GM18519 (cell line): ENCODE data around the gene TMEM63B.
"Not testable (repeated sequence)": the region's sequence is repeated elsewhere in the genome, so short reads cannot be mapped to it uniquely, and the experiment has no call there.

ENCODE experiments used
- ATAC-seq: cut with Tn5 transposase; IDR thresholded peaks from one replicate; pipeline ENCODE4 v1.9.1; 2021; ENCODE audit warnings: mild to moderate bottlenecking, moderate library complexity; ENCODE audit not compliant: unreplicated experiment, low FRiP score

The TMEM63B gene

DNA sequence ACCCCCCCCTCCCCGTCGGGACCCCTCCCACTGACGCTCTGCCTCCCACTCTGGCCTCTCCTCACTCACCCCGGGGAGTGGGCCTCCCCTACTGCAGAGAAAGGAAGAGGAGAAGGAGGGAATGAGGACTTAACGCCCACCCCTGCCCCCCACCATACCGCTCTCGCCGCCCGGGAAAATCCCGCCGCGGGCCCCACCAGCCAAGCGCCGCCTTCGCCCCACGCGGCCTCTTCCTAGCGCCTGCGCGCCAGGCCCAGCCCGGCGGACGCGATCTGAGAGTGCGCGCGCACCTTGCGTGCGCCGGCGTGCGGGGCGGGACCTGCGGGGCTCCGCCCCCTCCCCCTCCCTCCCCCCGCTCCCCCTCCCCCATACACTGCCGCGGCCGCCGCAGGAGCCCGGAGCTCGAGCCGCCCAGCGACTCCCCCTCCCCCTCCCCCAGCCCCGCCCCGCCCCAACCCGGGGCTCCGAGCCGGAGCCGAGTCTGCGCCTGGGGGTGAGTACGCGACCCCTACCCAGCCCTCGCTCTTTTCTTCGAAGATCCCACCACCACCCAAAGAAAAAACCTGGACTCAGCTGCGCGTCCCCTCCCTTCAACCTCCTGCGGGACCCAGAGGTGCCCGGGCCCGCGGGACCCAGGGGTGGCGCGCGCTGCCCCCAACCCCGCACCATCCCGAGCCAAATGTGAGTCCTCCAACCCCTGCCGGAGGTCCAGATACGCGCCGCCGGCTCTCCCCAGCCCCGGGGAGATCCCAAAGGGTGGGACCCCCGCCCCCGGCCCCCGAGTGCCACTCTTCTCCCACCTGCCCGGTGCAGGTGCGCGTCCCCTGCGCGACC lies at the start of gene TMEM63B, which contains the start of gene MRPL14:
TMEM63B (plus strand) TSS at position 369 of the 834 bp plus-strand sequence. CDS start 7,031 bp downstream, outside the sequence.
MRPL14 (minus strand) TSS at position 267 of the 834 bp plus-strand sequence. CDS start 10,841 bp downstream, outside the sequence.
- ATAC-seq, result peak; percentile 57

DNA sequence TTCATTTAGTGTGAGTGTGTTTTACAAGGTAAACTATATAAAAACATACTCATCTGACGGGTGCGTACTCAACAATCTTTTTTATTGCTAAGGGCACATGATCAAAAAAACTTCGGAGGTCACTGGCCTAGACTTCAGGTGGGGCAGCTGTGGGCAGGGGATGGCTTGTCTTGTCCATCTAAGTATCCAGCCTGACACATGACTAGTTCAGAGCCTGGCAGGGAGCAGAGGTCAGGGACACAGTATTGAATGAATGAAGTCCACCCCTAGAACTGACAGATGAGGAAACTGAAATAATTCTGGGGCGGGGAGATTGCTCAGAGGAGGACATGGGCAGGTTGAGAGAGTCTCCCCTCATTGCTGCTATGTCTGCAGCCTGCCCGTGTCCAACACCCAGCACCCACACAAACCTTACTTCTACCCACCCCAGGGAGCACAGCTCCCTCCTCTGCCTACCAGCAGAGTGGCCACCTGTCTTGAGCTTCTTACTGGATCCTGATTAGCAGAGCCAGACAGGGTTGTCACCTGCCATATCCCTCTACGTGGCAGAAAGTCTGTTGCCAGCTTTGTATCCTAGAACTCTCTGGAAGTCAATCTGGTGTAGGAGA lies 49.0 kb upstream of the TMEM63B start:
- no peak for ATAC-seq

DNA sequence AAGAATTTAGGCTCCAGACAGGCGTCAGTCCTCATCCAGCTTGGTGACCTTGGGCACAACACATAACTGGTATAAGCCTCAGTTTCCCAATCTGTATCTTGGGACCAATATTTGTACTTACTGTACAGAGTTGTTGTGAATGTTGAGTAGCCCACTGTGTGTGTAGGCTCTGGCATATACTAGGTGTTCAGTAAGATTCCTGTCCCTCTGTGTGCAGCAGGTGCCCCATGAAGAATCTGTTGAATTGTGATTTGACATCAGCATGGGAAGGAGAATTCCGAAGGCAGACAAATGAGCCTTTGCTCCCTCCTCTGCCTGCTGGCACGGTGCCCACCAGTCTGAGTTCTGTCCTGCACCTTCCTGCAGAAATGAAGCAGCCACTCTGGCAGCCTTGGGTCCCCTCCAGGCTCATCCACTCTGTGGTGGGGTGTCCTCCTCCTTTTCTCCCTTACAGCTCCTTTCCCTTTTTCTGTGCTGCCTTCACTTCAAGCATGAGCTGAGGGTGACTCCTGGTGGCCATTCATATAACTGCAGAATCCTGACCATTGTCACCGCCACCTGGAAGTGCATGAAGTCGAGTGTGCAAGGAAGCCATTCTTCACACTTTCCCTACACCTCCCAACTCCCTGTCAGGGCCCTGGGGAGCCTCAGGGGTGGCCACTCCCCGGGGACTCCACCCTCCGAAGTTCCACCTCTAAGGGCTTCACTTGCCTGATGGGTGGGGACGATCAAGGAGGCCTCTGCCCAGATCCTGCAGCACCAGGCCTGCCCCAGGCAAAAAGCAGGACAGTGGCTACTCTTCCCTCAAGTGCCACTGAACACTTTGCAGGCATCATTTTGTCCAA lies 48.3 kb upstream of the TMEM63B start:
- ATAC-seq, result no peak

DNA sequence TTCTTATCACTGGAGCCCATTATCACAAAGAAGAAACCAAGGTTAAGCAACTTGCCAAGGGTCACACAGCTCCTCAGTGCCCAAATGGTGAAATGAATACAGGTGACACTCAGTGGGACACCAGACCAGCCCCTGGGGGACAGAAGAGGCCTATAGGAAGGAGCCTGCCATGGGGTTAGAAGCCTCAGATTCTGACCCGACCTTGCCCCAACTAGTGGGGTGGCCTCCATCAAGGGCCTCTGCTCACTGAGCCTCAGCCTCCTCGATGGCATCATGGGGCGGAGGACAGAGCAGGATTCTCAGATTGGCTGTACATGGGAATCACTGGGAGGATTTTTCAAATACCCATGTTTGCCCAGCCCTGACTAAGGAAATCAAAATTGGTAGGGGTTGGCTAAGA lies 47.7 kb upstream of the TMEM63B start:
- no peak for ATAC-seq

DNA sequence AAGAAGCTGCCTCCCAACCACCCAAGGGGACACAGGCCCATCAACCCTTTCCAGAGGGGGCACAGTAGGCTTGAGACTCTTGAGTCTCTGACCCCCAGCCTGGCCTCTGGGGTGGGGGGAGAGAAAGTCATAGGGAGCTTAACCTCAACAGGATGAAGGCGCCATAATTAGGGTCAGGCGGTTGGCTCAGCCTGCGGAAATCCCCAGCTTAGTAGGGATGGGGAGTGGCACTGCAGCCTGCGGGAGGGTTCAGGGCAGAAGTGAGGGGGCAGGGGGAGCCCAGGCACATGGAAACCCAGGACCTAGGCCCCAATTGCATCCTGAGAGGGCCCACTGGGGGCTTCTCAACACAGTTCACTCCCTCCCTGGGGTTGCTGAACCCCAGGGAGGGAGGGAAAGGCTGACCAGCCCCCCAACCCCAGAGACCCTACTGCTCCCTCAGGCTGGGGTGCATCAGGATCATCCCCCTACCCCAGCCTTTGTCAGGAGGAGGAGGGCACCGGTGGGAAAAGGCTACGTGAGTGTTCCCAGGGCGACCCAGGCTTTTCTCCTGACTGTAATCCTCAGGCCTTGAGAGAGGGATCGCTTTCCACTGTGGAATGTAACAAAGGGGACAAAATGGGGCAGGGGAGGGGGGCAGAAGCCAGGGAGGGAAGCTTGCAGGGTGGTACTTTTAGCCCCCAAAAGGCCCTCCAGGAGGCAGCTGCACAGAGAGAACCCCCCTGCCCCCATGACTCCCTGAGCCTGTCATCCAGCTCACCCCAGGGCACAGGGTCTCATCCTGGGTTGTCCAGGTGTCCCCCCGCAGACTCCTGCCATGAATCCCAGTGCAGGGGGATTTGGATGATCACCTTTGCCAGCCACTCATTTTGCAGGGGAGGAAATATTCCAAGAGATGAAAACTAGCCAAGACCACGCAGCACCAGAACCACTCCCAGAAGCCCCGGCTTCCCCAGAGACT lies 46.5 kb upstream of the TMEM63B start:
- no peak for ATAC-seq

DNA sequence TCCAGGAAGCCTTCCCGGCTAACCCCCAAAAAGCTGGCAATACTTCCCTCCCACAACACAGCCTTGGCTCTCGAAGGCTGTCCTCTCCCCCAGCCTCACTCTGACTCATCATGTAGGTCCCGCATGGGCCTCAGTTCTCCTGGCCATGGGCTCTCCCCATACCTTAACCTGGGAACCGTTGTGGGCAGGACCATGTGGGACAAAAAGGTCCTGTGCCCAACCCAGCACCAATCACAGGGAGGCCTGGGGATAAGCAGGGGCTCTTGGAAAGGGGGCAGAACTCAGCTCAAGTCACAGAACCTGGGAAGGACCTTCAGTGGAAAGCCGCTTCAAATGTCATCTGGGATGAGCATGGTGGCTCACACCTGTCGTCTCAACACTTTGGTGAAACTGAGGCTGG lies 45.6 kb upstream of the TMEM63B start:
- ATAC-seq, result no peak

DNA sequence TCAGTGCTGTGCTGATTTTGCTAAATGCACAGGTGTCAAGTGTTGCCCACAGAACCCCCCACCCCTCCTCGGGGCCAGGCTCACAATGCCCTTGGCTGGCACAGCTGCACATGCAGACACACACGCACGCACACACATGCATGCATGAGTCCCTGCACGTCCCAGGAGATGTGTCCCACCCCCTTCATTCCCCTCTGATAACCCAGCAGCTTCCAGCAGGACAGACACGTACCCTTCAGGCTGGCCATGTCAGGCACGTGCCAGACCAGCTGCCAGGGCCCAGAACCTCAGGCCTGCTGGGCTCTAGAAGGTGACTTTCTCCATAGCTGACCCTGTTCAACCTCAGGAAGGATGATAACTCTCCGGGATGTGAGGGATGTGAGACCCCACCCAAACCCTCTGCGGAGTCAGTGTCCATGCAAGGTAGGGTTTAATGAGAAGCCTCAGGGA lies 44.5 kb upstream of the TMEM63B start:
- ATAC-seq, result no peak

DNA sequence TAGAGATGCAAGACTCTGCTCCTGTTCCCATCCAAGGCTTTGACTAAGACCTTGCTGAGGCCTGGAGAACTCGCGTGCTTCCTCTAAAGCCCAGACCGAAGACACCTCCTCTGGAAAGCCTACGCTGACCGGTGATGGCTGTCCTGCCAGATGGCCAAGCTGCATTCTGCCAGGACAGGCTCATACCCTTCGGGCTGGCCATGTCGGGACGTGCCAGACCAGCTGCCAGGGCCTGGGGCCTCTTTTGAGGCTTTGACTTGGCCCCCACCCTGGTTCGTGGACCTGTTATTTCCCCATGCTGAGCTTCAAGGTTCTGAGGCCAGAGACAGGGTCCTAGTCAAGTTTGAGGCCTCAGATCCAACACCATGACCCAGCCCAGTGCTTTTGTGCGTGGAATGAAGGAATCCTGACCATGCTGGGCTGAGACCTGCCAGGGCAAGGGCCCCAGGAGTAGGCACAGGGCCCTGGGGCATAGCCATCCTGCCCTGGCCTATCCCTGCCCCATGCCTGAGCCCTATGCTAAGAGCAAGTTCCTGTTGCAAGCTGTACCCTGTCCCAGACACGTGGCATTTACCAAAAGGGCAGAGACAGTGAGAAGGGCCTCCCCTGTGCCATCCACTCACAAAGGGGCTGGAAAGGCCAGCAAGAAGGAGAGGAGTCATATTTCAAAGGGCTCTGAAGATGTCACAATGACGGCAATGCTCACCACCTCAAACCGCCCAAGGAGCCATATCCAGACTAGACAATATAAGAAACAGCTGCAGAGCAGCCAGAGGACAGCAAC lies 42.9 kb upstream of the TMEM63B start:
- ATAC-seq, result no peak

DNA sequence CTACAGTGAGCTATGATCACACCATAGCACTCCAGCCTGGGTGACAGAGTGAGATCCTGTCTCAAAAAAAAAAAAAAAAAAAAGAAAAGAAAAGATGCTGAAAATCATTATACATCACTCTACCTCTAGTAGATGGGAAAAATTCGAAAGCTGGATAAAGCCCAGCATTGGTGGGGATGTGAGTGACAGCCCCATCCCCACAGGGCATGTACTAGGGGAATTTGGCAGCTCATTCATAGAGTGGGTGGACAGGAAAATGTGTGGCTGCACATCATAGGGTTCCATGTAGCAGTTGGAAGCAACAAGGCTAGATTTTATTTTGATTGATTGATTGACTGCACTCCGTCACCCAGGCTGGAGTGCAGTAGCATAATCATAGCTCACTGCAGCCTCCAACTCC lies 42.1 kb upstream of the TMEM63B start:
- ATAC-seq, result no peak

DNA sequence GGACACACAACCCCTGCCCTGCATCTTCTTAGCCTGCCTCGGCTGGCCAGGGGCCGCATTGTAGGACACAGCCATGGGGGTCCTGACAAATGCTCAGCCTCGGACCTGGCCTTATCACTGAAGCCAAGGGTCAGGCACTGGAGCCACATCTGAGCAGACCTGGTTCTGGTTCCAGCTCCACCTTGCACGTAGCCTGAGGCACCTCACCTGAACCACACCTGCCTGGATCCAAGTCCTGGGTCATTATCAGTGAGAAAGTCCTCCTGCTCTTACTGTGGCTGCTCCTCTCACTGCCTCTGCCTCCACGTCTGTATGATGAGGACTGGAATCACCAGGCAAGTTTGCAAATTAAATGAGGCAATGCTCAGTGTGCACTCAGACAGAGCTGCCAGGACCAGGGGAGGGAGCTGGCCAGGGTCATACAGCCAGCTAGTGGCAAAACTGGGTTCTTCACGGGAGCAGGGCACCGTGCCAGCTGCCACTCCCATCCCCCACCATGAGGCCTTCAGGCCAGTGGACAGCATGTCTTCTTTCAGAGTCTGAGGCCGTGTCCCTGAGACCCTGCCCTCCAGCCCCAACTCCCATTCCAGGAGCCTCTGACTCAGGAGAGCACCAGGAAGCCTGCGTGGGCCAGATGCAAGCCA lies 40.3 kb upstream of the TMEM63B start:
- ATAC-seq, result no peak

DNA sequence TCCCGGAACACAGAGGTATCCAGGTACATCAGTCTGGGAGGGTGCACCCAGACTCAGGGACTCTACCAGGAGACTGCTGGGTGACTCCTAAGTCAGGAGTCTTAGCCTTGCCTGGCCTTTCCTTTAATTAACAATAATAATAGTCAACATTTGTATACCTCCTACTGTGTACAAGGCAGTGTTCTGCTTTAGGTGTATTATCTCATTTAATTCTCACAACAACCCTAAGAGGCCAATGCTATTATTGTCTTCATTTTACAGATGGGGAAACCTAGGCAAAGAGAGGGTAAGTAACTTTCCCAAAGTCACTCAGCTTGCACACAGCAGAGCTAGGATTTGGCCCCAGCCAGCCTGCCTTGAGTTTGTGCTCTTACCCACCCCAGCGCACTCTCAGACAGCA lies 39.7 kb upstream of the TMEM63B start:
- ATAC-seq, result no peak

DNA sequence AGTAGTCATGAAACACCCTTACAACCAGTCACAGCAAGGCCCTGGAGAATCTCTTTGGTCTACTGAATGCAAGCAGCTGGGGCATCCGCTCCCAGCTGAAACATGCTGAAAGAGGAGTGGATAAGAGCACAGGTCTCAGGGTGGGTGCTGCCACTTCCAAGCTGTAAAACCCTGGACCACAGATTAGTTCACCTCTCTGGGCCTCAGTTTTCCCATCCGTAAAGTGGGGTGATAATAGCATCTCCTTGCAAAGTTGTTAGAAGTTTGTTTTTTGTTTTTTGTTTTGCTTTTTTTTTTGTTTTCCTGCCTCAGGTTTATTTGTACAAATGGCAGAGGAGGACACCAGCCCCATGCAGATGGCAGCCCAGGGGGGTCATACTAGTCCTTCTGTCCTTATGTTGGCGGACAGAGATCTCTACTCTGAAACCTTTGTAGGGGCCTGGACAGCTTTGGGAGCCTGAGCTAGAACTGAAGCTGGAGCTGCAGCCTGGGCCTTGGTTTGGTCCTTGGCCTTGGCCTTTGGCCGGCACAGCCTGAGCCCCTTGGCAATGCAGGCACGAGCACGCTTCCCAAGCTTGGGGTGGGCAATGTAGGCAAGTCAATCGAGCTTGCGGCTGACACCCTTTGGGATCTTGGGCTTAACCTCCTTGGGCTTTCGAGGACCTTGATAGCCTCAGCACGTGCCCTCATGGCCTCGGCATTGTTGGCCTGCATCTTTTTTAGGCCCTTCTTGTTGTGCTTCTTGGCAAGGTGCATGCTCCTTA lies 38.3 kb upstream of the TMEM63B start:
- ATAC-seq, result no peak

DNA sequence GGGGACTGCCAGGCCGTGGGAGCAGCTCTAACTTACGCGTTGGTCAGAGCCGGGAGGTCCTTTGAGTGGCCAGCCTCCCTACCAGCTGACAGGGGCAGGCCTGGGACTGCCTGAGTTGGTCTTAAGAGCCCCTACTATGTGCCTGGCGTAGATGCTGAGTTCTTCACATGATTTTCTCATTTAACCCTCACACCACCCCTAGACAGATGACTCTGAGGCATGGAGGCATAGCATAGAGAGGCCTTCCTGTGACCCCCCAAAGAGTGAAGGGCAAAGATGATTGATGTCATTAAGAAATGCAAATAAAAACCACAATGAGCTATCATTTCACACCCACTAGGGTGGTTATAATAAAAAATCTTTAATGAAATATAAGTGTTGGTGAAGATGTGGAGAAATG lies 36.9 kb upstream of the TMEM63B start:
- ATAC-seq, result no peak

DNA sequence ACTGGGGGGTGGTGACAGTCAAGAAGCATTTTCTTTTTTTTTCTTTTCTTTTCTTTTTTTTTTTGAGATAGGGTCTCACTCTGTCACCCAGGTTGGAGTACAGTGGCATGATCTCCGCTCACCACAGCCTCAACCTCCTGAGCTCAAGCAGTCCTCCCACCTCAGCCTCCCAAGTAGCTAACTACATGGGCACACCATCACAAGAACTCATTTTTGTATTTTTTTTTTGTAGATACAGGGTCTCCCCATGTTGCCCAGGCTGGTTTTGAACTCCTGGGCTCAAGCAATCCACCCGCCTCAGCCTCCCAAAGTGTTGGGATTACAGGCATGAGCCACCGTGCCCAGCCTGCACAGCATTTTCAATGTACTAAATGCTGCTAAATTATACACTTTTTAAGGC lies 36.0 kb upstream of the TMEM63B start:
- not testable (repeated sequence) for ATAC-seq

DNA sequence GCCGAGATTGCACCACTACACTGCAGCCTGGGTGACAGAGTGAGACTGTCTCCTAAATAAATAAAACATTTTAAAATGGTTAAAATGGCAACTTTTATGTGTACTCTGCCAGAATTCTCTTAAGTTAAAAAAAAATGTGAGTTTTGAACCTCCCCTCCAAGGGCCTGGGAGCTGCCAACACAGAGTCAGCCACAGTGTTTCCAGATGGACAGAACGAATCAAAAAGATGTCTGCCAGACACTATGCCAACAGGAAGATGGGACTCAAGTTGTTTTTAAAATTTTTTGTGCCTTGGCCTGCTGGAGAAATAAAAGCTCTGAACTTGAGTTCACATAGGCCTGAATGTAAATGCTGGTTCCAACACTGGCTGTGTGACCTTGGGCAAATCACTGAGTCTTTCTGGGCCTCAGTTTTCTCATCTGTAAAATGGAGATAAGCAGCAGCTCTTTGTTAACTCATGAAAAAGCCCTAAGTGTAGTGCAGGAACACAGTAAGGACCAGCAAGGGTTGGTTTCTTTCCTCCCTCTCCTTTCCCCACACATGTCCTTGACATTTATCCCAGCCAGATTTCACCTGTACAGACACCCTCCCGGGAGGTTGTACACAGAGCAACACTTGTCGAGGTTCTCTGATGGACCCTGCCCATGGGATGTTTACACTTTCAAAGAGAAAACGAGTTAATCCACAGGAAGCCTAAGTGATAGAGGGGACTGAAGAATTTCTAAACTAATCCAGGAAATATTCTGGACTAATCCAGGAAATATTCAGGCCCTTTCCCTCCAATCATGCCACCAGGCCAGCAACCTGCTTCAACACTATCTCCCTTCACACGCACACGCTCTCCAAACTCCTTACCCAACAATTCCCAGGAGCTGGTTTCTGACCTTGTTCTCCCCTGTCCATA lies 35.1 kb upstream of the TMEM63B start:
- ATAC-seq, result no peak

DNA sequence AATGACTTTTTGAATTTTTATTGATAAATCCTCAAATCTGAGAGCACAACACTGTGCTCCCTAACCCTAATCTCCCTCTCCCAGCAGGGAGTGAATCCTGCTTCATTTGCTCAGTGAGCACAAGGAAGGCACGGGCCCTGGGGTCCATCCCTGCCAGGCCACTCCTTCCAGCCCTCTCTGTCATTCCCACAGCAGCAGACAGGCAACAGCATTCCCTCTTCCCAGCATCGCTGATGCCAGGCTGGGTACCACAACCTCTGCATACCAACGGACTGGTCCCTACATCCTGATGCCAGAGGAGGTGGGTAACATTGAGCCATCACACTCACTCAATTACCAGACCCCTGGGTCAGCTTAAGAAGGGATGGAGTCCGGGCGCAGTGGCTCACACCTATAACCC lies 34.3 kb upstream of the TMEM63B start:
- ATAC-seq, result no peak
